ENCODE measurements around the gene CMTM5.
A peak's percentile ranks its signal among the peaks of the same experiment; 100 is the strongest.

The CMTM5 gene

GRCh38 chr14:23376482-23377197 is at the start of gene CMTM5:
Gene CMTM5 (plus strand): TSS chr14:23377046. CDS start chr14:23377252, 206 bp downstream.
- DNase-seq (ENCODE audit: low read depth), result no peak

GRCh38 chr14:23327947-23328744 is 48.7 kb upstream of the CMTM5 start:
- peak; percentile 49 for DNase-seq (ENCODE audit: low read depth)

- no peak for DNase-seq (ENCODE audit: low read depth)
These were observed 41.2 kb upstream of the CMTM5 start for GRCh38 chr14:23335623-23336022.

GRCh38 chr14:23339506-23340268 is 37.2 kb upstream of the CMTM5 start:
- DNase-seq (ENCODE audit: low read depth), result no peak

GRCh38 chr14:23344481-23344880 is 32.4 kb upstream of the CMTM5 start:
- no peak for DNase-seq (ENCODE audit: low read depth)

GRCh38 chr14:23345987-23346692 is 30.7 kb upstream of the CMTM5 start:
- DNase-seq (ENCODE audit: low read depth), result no peak

GRCh38 chr14:23346693-23347405 is 30.0 kb upstream of the CMTM5 start:
- no peak for DNase-seq (ENCODE audit: low read depth)

- DNase-seq (ENCODE audit: low read depth), result no peak
These were observed 29.2 kb upstream of the CMTM5 start for GRCh38 chr14:23347406-23348296.

- no peak for DNase-seq (ENCODE audit: low read depth)
These were observed 28.6 kb upstream of the CMTM5 start for GRCh38 chr14:23348297-23348655.

GRCh38 chr14:23349156-23349845 is 27.5 kb upstream of the CMTM5 start:
- no peak for DNase-seq (ENCODE audit: low read depth)

- DNase-seq (ENCODE audit: low read depth), result no peak
These were observed 25.0 kb upstream of the CMTM5 start for GRCh38 chr14:23351681-23352505.

GRCh38 chr14:23352506-23353432 is 24.1 kb upstream of the CMTM5 start, which contains the start of gene SLC22A17:
Gene SLC22A17 (minus strand): TSS chr14:23352887.
- DNase-seq (ENCODE audit: low read depth), result peak; percentile 24

GRCh38 chr14:23353433-23353780 is 23.4 kb upstream of the CMTM5 start:
- DNase-seq (ENCODE audit: low read depth), result no peak

GRCh38 chr14:23354990-23355389 is 21.9 kb upstream of the CMTM5 start:
- DNase-seq (ENCODE audit: low read depth), result no peak

- DNase-seq (ENCODE audit: low read depth), result no peak
These were observed 20.9 kb upstream of the CMTM5 start for GRCh38 chr14:23355871-23356435.

GRCh38 chr14:23356662-23357061 is 20.2 kb upstream of the CMTM5 start:
- DNase-seq (ENCODE audit: low read depth), result no peak

GRCh38 chr14:23357261-23357660 is 19.6 kb upstream of the CMTM5 start:
- DNase-seq (ENCODE audit: low read depth), result no peak
